ENCODE data around the gene ADH1C.

DNA sequence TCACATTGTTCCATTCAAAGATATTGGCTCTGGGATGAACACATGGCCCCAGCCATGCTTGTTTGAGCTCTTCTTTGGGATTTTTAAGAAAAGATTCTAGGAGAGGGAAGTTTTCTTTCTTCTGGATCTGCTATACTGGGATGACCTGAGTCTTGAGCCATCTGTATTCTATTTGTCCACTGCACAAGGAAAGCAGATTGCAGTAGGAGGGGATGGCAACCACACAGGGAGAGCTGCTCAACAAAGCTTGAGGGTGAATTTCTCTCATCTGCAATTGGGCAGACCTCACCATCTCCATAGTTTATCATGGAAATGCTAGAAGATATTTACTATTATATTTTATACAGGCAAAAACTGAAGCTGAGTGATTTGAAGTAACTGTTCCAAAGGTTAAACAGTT lies 48.3 kb upstream of the ADH1C start:
- TF ChIP-seq, protein P1, sequence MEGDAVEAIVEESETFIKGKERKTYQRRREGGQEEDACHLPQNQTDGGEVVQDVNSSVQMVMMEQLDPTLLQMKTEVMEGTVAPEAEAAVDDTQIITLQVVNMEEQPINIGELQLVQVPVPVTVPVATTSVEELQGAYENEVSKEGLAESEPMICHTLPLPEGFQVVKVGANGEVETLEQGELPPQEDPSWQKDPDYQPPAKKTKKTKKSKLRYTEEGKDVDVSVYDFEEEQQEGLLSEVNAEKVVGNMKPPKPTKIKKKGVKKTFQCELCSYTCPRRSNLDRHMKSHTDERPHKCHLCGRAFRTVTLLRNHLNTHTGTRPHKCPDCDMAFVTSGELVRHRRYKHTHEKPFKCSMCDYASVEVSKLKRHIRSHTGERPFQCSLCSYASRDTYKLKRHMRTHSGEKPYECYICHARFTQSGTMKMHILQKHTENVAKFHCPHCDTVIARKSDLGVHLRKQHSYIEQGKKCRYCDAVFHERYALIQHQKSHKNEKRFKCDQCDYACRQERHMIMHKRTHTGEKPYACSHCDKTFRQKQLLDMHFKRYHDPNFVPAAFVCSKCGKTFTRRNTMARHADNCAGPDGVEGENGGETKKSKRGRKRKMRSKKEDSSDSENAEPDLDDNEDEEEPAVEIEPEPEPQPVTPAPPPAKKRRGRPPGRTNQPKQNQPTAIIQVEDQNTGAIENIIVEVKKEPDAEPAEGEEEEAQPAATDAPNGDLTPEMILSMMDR (IDR thresholded peaks at IDR 0.05), result no peak
- TF ChIP-seq POLR2AphosphoS5 (IDR thresholded peaks at IDR 0.05; ENCODE audit: insufficient read depth in 1 of 2, low read depth in 1 of 2), result no peak

Data from vagina (tissue), 2 donors.